Measurements from ENCODE around the gene PRKCE. TPM values are rescaled to one million over a fixed set of nuclear protein-coding genes. Genes with fewer than 3 reads are reported as not detected.

PRKCE gene
- total and polyA plus RNA-seq, 7 experiments from 2014 or later: 1.4 to 37.9 (median 19.5) TPM

DNA sequence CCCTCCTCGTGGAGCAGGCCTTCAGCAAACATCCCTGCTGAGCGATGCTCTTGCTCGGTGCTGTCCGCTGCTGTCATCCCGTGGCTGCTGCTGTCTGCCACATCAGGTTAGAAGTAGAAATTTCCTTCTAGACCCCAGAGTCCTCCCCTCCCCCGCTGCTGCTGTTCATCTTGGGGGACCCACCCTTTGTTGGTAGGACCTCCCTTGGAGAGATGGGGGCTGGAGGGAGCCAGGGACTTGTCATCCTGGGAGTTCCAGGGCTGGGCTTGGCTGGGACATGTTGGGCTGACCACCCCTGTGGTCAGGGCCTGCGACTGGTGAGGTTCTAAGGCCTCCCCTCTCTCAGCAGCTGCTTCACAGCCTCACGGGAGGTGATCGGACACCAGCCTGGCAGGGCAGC, 122.4 kb downstream of the PRKCE start:
- no peaks in the 10 kb centered on the region for H3K9me3 ChIP-seq (ENCODE audit: control insufficient read depth in 2 of 3, low read length in 3 of 3)
- Mint-ChIP-seq H3K36me3 (no peaks in the 10 kb centered on the region), H3K27me3 (no peaks in the 10 kb centered on the region), H3K27ac (no peak overlapping the region), H3K4me1 (peaks cover 0 to 8% (median 6%) of the 10 kb centered on the region in 7 donors), H3K9me3 (no peaks in the 10 kb centered on the region), H3K4me3 (no peak overlapping the region)
- H3K27ac ChIP-seq (ENCODE audit: low read depth, low read length): no peak overlapping the region
- no peak overlapping the region for H3K4me3 ChIP-seq (ENCODE audit: low read length)
- POLR2A ChIA-PET: no interaction called here
- intact Hi-C loops (cut with micrococcal nuclease): no loop called here
- no peaks in the 10 kb centered on the region for H3K27me3 ChIP-seq (ENCODE audit: control insufficient read depth in 2 of 2, insufficient read depth in 2 of 2, low read length in 2 of 2)
- DNase-seq (no peak), ATAC-seq (no peak)
- CTCF ChIA-PET: interaction anchor here (0.6 kb wide), 1 partner anchor 132 kb away, joined by 3 read pairs; no protein-coding TSS in a partner anchor
- no peaks in the 10 kb centered on the region for H3K36me3 ChIP-seq (ENCODE audit: control insufficient read depth in 2 of 3, insufficient read depth in 3 of 3, low read length in 3 of 3)
- H3K4me1 ChIP-seq (ENCODE audit: control insufficient read depth in 2 of 2, insufficient read depth in 2 of 2, low read length in 2 of 2): no peaks in the 10 kb centered on the region

DNA sequence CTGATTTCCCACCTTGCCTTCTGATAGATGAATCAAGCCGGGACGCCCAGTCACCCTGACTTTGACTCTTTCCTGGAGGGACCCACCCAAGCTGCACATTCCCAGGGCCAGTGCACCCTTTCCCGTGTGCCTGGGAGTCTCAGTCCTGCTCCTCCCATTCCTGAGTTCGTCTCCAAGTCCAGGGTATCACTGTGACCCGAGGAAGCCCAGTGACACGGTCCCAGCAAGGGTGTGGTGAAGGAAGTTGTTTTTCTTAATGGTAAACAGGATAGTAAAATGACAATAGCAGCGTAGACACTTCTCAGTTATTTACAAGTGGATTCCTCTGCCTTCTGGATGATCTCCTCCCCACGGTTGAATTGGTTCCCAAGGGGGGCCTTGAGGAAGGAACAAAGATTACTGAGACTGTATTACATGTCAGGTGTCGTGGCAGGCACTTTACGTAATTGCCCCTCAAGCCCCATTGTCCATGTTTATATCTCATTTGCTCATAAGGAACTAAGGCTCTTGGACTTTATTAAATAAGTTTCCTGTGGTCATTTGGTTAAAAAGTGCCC, 123.3 kb downstream of the PRKCE start:
- no peak for ATAC-seq
- intact Hi-C loops (cut with micrococcal nuclease): loop anchor here in 1 of 2 donors (5.0 kb wide), 1 partner anchor 792 kb away; no protein-coding TSS in a partner anchor
- H3K27ac Mint-ChIP-seq: no peak overlapping the region

DNA sequence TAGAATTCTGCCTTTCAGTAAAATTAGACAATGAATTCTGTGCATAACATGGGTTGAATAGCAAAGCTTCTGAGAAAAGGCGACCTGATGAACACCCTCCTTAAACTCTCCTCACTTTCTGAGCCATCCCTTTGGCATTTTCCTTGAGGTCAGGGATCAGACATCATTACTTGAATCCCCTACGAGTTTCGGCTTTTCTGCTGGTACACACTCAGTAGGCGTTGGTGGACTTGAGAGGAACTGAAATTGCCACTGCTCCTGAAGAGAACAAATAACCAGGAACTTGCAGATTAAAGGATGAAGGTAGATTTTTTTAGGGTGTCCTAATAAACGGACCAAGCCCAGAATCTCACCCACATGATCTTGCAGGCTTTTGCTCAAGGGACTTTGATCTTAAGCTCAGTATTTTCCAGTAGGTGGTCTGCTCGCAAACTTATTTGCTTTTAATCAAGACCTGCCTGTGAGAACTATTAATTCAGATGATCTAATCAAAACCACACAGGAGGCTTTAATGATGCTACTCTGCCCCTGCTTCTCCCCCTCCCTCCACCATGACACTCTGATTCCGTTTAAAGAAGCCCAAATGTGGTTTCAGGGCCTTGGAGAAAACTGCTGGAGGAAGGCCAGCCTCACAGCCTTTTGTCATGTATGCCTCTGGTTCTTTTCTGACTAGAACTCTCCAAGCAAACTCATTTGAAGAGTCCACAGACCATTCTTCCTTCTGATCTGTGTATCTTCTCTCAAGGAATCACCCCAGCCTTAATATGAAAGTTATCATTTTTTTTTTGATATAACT, 124.9 kb downstream of the PRKCE start:
- Mint-ChIP-seq H3K9me3 (no peaks in the 10 kb centered on the region), H3K36me3 (no peaks in the 10 kb centered on the region), H3K27ac (peak overlapping the region in 2 of 9 donors; percentile 18 to 68), H3K27me3 (no peaks in the 10 kb centered on the region), H3K4me1 (peaks cover 0 to 13% (median 6%) of the 10 kb centered on the region in 7 donors), H3K4me3 (no peak overlapping the region)
- intact Hi-C loops (cut with micrococcal nuclease): loop anchor here in 1 of 2 donors (5.0 kb wide), 1 partner anchor 794 kb away; no protein-coding TSS in a partner anchor
- Histone ChIP-seq H3K27ac (ENCODE audit: low read depth, low read length) (no peak overlapping the region), H3K9me3 (ENCODE audit: control insufficient read depth in 2 of 3, low read length in 3 of 3) (no peaks in the 10 kb centered on the region), H3K36me3 (ENCODE audit: control insufficient read depth in 2 of 3, insufficient read depth in 3 of 3, low read length in 3 of 3) (no peaks in the 10 kb centered on the region), H3K4me3 (ENCODE audit: low read length) (no peak overlapping the region), H3K27me3 (ENCODE audit: control insufficient read depth in 2 of 2, insufficient read depth in 2 of 2, low read length in 2 of 2) (no peaks in the 10 kb centered on the region), H3K4me1 (ENCODE audit: control insufficient read depth in 2 of 2, insufficient read depth in 2 of 2, low read length in 2 of 2) (no peaks in the 10 kb centered on the region)
- DNase-seq (no peak), ATAC-seq (no peak)
- CTCF ChIA-PET: interaction anchor here (2.0 kb wide), 1 partner anchor 132 kb away, joined by 6 read pairs; no protein-coding TSS in a partner anchor
- POLR2A ChIA-PET: no interaction called here

More for the DNA sequence above, 123.3 kb downstream of the PRKCE start:
- H3K9me3 Mint-ChIP-seq: no peaks in the 10 kb centered on the region
- DNase-seq: no peak
- Histone ChIP-seq H3K9me3 (ENCODE audit: control insufficient read depth in 2 of 3, low read length in 3 of 3) (no peaks in the 10 kb centered on the region), H3K4me3 (ENCODE audit: low read length) (no peak overlapping the region), H3K27me3 (ENCODE audit: control insufficient read depth in 2 of 2, insufficient read depth in 2 of 2, low read length in 2 of 2) (no peaks in the 10 kb centered on the region), H3K4me1 (ENCODE audit: control insufficient read depth in 2 of 2, insufficient read depth in 2 of 2, low read length in 2 of 2) (no peaks in the 10 kb centered on the region), H3K27ac (ENCODE audit: low read depth, low read length) (no peak overlapping the region), H3K36me3 (ENCODE audit: control insufficient read depth in 2 of 3, insufficient read depth in 3 of 3, low read length in 3 of 3) (no peaks in the 10 kb centered on the region)
- no peaks in the 10 kb centered on the region for H3K27me3 Mint-ChIP-seq
- H3K4me1 Mint-ChIP-seq: peaks cover 0 to 8% (median 6%) of the 10 kb centered on the region in 7 donors
- no peaks in the 10 kb centered on the region for H3K36me3 Mint-ChIP-seq
- ChIA-PET POLR2A (no interaction called here), CTCF (interaction anchor here (0.5 to 2.0 kb wide), 2 partner anchors 26 to 131 kb away, joined by 6 read pairs; no protein-coding TSS in a partner anchor)
- no peak overlapping the region for H3K4me3 Mint-ChIP-seq

DNA sequence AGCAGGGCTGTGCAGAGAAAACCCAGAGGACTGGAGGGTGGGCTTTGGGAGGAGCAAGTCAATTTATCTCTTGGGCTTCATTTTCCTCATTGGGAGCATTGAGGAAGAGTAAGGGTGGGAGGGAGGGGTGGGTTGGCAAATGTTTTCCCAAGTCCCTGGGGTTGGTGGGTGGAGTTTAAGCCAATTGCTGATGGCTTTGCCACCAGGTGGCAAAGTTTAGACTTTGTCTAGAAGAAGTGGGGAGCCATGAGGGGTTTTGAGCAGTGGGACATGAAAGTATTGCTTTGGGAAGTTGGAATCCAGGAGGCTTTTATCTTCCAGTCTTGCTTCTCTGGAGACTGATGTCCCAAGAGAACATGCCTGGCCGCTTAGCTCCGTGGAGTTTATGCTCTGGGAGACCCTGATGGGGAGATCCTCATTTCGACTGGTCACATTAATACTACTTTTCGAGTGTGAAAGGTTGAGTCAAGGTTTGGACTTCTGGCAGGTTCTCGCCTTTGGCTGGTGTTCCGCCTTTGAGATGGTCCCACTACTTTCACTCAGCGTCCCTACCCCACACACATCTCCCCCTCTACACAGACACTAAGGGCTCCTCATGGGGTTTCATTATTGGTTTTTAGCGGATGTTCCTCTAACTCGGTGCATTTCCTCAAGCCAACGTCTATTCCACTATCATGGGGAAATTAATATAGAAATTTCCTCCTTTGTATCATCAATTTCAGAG, 126.7 kb downstream of the PRKCE start:
- no peak overlapping the region for H3K27ac ChIP-seq (ENCODE audit: low read depth, low read length)
- no peaks in the 10 kb centered on the region for H3K36me3 ChIP-seq (ENCODE audit: control insufficient read depth in 2 of 3, insufficient read depth in 3 of 3, low read length in 3 of 3)
- H3K27me3 Mint-ChIP-seq: no peaks in the 10 kb centered on the region
- POLR2A ChIA-PET: interaction anchor here (0.9 to 1.2 kb wide), 4 partner anchors 34 to 134 kb away, joined by 3 to 7 read pairs (median 3); no protein-coding TSS in a partner anchor
- H3K9me3 ChIP-seq (ENCODE audit: control insufficient read depth in 2 of 3, low read length in 3 of 3): no peaks in the 10 kb centered on the region
- ATAC-seq (peak; percentile 16), DNase-seq (peak in 1 of 9 donors; percentile 10)
- H3K27me3 ChIP-seq (ENCODE audit: control insufficient read depth in 2 of 2, insufficient read depth in 2 of 2, low read length in 2 of 2): no peaks in the 10 kb centered on the region
- no peak overlapping the region for H3K27ac Mint-ChIP-seq
- H3K4me3 ChIP-seq (ENCODE audit: low read length): no peak overlapping the region
- no peaks in the 10 kb centered on the region for H3K36me3 Mint-ChIP-seq
- peak overlapping the region; percentile 5 to 77 (median 54) for H3K4me3 Mint-ChIP-seq
- no peaks in the 10 kb centered on the region for H3K9me3 Mint-ChIP-seq
- intact Hi-C loops (cut with micrococcal nuclease): loop anchor here (1.0 to 5.0 kb wide), 7 partner anchors 83 to 797 kb away; no protein-coding TSS in a partner anchor
- H3K4me1 ChIP-seq (ENCODE audit: control insufficient read depth in 2 of 2, insufficient read depth in 2 of 2, low read length in 2 of 2): no peaks in the 10 kb centered on the region
- CTCF ChIA-PET: interaction anchor here (0.6 to 3.4 kb wide), 21 partner anchors 8 to 165 kb away, joined by 3 to 45 read pairs (median 4); no protein-coding TSS in a partner anchor
- H3K4me1 Mint-ChIP-seq: peaks cover 0 to 13% (median 6%) of the 10 kb centered on the region in 7 donors

DNA sequence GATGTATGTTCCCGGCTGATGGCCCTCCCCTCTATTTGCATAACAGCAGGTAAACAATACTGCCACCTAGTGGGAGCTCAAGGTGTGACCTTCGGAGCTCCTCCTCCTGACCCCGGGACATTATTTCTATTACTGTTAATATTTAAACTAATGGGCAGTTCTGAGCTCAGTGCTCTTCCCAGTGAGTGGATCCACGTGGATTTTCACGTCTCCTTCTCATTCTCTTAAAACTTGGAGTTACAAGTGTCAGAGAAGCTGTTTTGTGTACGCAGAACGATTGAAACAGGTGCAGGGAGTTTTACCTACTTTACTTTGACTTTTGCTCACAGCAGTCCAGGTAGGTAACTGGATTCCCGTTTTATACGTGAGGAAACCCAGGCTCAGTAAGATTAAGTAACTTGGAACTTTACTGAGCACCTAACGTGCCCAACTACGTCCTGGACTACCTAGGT, 127.3 kb downstream of the PRKCE start:
- Histone ChIP-seq H3K4me1 (ENCODE audit: control insufficient read depth in 2 of 2, insufficient read depth in 2 of 2, low read length in 2 of 2) (no peaks in the 10 kb centered on the region), H3K4me3 (ENCODE audit: low read length) (no peak overlapping the region), H3K27ac (ENCODE audit: low read depth, low read length) (no peak overlapping the region), H3K36me3 (ENCODE audit: control insufficient read depth in 2 of 3, insufficient read depth in 3 of 3, low read length in 3 of 3) (no peaks in the 10 kb centered on the region), H3K9me3 (ENCODE audit: control insufficient read depth in 2 of 3, low read length in 3 of 3) (no peaks in the 10 kb centered on the region), H3K27me3 (ENCODE audit: control insufficient read depth in 2 of 2, insufficient read depth in 2 of 2, low read length in 2 of 2) (no peaks in the 10 kb centered on the region)
- H3K4me1 Mint-ChIP-seq: peaks cover 0 to 13% (median 6%) of the 10 kb centered on the region in 7 donors
- no peaks in the 10 kb centered on the region for H3K27me3 Mint-ChIP-seq
- intact Hi-C loops (cut with micrococcal nuclease): loop anchor here (1.0 to 5.0 kb wide), 7 partner anchors 82 to 797 kb away; no protein-coding TSS in a partner anchor
- peak; percentile 91 for ATAC-seq
- peaks cover 0 to under 1% (median 0%) of the 10 kb centered on the region in 5 donors for H3K36me3 Mint-ChIP-seq
- H3K4me3 Mint-ChIP-seq: peak overlapping the region; percentile 5 to 77 (median 54)
- CTCF ChIA-PET: interaction anchor here (0.6 to 3.4 kb wide), 23 partner anchors 8 to 165 kb away, joined by 3 to 45 read pairs (median 4); no protein-coding TSS in a partner anchor
- H3K27ac Mint-ChIP-seq: peak overlapping the region in 1 of 9 donors; percentile 19
- H3K9me3 Mint-ChIP-seq: no peaks in the 10 kb centered on the region
- peak; percentile 19 to 76 (median 67) for DNase-seq
- POLR2A ChIA-PET: interaction anchor here (0.9 to 1.2 kb wide), 5 partner anchors 35 to 136 kb away, joined by 3 to 7 read pairs (median 3); no protein-coding TSS in a partner anchor
